HG03196 (cell line): ENCODE measurements around the gene MAP6.

Experiments used
- ATAC-seq: cut with Tn5 transposase; IDR thresholded peaks from one replicate; pipeline ENCODE4 v1.9.1; 2021; ENCODE audit not compliant: unreplicated experiment

The MAP6 gene

DNA sequence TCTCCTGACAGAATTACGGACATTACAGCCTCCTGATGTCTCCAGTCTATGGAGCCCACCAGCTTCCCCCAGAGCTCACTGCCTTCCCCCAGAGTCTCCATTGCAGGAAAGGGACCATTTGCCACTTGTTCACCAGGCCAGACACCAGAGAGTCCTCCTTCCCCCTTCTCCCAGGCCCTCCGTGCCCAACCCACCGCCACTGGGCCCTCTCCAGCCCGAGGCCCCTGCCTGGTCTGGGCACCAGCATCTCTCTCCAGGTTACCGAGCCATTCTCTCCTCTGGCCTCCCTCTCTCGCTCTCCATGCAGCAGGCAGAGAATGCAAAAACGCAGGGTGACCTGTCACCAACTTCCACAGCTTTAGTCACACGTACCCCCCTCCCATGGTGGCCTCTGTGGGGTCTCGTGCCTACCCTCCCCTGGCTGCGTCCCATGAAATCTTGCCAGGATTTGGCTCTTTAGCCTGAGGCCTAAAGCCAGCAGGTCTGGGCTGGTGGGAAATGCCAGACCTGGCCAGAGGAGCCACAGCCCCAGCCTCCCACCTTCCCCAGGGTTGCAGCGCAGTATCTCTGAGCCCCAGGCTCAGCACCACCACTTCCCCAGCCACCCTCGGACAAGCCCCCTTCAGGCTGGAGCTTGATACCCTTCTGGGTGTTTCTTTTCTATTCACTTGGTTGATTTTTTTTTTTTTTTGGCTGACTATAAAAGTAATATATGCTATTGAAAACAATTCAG, 113.6 kb downstream of the MAP6 start:
- ATAC-seq, result no peak

DNA sequence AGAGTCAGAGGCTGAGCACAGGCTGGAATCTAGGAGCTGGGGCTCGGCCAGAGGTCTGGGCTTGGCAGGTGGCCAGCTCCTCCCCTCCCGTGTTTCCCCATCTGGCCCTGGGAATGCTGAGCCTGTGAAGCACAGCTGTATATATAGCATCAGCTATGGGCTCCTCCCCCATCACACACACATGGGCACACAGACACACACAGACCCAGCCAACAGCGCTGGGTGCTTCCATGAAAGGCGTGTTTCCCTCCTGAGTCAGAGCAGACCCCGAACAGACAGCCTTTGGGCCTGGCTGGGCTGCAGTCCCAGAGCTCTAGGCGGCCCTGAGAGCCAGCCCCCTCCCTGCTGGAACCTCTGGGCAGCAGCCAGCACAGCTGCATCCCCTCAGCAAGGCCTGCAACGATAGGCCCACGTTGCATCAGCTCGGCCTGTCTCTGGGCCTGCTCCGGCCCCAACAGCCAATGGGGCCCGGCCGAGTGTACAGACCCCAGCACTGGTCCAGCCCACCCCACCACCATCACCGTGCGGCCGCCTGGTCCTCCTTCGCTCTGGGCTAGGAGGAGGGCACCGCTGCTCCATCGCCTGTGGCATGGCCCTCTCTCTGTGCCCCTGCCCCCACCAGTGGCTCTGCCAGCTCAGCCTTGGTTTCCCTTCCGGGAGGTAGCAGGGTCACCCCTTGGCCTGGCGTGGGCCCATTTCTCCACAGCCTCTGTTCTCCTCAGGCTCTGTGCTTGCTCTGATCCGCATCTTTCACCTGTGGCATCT, 114.4 kb downstream of the MAP6 start:
- ATAC-seq, result no peak

DNA sequence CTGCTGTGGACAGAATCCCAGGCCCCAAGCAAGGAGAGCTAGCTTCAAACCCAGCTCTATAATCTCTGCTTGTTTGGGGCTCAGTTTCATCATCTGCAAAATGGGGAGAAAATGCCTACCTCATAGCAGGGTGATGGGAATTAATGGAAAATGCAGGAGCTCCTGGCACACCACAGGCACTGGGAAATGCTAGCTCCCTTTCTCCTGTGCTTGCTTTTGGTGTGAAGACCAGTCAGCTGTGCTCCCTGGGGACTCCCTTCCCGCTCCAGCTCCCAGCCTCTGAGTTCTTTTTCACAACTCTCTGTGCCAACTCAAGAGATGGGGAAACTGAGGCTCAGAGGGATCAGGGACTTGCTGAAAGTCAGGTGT, 115.0 kb downstream of the MAP6 start:
- no peak for ATAC-seq

DNA sequence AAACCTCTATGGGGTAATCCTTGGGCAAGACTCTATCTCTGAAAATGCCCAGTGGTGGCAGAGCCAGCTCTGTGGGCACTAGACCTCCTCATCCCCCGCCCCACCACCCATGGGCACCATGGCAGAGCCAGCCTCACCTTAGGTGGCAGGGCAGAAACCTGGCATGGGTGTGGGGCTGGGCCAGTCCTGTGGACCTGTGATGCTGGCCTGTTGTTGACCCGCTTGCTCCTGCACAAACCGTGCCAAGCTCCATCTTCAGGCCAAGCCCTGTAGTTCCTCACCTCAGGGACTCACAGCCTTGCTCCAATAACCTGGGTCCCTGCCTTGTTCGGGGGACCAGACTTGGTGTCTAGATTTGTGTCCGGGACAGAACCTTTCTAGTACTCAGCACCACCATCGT, 115.7 kb downstream of the MAP6 start:
- no peak for ATAC-seq

DNA sequence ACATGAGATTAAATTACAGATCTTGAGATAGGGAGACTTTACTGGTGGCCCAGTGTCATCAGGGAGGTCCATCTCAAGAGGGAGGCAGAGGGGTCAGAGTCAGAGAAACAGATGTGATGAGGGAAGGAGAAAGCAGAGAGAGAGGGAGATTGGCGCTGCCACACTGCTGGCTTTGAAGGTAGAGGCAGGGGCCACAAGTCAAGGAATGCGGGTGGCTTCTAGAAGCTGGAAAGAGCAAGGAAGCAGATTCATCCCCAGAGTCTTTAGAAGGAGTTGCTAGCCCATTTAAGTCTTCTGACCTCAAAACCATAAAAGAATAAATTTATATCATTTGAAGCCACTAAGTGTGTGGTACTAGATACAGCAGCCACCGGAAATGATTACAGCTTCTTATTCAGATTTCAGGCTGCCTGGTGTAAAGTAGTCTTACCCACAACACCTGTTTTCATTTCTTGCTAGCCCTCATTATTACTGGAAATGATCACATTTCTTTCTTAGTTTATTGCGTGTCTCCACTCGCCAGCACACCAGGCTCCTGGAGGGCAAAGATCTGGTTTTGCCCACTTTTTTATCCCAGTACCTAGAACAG, 119.4 kb downstream of the MAP6 start:
- no peak for ATAC-seq

DNA sequence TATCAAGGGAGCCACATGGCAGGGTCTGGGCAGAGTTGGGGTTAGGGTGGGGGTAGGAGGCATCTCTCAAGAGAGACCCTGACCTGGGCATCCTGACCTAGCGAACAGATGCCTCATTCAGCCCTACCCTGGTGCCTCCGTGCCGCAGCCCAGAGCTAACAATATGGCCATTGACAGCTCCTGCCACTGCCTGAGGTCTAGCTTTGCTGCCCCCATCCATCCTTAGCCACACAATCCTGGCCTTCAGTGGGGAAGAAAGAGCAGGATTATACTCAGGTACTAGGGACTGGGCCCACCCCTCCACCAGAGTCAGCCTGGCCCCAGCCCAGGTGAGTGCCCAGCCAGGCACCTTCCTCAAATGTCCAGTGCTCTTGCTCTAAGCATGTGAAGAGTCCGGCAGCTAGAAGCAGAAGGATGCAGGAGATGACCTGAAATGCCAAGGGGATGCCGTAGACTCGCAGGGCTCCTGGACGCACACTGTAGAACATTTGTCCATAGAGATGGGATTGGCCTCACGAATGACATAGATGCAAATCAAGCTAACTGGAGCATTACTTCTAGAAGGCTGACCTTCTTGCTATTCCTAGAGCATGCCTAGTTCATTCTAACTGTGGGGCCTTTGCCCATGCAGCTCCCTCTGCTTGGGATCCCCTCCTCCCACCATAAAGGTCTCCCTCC, 120.1 kb downstream of the MAP6 start:
- ATAC-seq, result no peak

DNA sequence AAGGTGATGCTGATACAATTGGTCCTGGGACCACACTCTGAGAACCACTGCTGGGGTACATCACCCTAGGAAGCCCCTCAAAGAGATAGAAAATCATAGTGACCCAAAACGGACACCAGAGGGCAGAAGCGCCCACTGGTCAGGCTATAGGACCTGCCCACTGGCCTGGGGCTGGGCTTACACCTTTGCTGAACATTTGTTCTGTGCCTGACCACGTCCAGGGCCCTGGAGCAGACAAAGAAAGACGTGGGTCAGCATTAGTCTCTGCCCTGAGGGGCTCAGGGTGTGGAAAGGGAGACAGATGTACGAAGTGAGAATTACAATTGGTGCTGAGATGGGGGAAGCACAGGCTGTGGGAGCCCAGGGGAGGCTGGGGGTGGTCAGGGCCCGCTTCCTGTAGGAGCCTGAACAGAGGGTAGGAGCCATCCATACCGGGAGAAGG, 121.2 kb downstream of the MAP6 start:
- no peak for ATAC-seq

DNA sequence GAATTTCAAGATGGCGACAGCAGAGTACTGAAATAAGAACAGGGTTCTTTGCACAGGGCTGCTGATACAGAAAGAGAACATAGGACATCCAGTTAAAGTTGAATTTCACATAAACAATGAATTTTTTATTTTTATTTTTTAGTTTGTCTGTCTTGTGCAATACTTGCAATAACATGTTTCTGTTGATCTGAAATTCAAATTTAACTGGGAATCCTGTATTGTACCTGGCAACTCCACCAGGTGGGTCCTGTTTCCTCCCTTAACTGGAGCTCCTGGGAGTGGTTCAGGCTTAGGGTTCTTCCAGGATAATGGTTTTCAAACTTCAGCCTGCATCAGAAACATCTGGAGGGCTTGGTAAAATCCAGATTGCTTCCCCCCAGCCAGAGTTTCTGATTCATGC, 121.7 kb downstream of the MAP6 start:
- no peak for ATAC-seq

DNA sequence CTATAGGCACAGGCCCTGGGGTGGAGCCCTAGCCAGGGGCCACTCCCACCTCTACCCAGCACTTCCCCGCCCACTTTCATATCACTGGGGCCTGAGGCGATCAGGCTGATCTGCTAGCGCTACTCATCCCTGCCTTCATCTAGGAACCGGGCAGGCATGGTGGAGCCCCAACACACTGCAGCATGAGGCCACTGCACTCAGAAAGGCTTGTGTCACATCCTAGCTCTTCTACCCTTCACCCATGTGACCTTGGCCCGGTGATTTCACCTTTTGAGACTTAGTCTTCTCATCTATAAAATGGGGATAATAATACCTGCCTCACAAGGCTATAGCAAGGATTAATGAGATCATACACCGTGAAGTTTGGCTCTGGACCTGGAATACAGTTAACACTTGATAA, 125.0 kb downstream of the MAP6 start:
- no peak for ATAC-seq

DNA sequence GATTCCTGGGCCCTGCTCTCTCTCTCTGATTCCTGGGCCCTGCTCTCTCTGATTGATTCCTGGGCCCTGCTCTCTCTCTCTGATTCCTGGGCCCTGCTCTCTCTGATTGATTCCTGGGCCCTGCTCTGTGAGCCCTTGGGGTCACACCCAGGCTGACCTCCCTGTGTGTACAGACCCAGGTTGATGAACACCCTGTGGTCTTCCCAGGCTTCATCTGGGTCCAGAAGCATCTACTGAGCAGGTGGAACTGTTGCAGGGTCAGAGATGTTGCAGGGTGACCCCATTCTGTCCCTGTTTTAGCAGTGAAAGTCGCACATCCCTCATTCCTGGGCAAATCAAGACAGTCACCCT, 126.8 kb downstream of the MAP6 start:
- ATAC-seq, result no peak

DNA sequence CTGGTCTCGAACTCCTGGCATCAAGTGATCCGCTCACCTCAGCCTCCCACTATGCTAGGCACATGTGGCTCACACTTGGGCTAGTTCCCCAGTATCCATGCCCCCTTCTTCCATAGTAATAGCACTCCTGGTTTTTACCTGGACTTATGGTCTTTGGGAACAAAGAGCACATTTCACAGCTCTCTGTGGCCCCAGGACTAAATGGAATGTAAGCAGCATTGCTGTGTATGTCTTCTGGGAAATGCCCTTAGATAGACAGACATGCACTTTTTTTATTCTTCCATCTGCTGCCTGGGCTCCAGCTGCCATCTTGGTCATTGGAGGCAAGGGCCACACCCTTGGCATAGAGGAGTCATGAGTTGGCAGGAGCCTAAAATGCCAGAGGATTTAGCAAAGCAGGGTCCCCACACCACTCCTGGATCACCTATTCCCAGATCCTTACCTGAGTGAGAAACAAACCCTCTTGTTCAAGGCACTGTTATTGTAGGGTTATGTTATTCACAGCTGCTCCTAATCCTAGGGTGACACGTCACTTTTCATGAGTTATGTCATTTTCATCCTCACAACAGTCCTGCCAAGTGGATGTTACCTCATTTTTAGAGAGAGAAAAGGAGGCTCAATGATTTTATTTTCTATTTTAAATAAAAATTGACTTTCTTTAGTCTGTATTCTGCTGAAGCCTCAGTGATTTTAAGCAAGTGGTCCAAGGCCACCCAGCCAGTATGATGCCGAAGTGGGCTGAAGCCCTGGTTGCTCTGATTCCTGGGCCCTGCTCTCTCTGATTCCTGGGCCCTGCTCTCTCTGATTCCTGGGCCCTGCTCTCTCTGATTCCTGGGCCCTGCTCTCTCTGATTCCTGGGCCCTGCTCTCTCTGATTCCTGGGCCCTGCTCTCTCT, 127.4 kb downstream of the MAP6 start:
- ATAC-seq, result no peak

DNA sequence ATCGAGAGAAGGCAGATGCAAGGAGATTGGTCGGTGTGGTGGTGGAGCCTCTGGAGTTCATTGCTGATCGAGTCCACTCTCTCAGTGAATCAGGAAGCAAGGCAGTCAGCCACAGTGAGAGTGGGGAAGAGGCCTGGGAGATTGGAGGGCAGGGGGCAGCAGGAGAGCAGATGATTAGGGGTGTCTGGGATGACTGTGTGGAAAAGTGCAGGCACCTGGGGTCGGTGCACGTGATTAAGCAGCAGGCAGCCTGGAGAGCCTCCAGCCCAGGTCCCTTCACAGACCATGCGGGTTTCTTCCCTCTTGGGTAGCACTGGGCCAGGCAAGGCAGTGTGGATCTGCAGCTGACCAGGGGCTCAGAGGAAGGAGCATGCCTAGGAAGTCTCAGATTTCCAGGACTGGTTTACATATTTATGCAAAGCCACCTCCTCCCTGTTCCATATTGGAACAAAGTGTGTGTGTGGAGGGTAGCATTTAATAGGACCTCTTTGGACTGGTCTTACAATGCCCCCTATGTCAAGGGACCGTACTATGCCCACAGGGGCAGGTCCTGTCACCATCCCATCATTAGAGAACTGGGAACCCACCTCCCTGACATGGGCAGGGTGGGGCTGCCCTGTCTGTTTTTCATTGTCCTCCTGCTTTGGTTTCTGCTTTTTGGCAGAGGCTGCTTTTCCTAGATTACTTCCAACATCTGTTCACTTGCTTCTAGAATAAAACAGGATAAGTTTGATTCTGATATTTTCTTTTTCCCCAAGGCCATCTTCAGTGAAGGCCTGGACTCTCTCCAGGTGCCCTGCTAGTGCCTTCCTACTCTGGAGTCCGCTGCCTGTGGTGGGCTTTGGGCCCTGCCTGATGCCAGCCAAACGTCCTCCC, 129.1 kb downstream of the MAP6 start:
- no peak for ATAC-seq

DNA sequence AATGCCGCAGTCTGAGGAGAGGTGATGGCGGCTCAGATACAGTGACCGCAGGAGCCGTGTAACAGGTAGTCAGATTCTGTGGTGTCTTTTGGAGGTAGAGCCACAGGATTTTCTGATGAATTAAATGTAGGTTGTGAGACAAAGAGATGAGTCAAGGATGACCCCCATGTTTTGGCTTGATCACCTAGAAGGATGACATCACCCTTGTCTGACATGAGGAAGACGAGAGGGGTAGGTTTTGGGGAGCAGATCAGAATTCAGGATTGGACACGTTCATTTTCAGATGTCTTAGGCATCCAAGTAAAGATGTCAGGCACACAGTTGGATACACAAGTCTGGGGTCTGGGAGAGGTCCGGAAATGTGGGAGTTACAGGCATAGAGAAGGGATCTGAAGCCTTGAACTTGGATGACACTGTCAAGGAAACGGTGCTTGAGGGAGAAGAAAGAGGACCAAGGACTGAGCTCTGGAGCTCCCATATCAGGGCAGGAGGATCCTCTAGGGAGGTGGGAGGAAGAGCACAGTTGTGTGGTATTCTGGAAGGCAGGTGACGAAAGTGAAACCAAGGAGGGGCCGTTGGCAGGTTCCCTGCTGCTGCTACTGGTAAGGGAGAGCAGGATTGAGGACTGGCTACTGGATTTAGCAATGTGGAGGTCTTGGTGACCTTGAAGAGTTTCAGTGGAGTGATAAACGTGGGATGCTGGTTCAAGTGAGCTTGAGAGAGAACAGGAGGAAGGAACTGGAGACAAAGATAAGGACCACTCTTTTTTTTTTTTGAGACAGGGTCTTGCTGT, 130.5 kb downstream of the MAP6 start:
- no peak for ATAC-seq

DNA sequence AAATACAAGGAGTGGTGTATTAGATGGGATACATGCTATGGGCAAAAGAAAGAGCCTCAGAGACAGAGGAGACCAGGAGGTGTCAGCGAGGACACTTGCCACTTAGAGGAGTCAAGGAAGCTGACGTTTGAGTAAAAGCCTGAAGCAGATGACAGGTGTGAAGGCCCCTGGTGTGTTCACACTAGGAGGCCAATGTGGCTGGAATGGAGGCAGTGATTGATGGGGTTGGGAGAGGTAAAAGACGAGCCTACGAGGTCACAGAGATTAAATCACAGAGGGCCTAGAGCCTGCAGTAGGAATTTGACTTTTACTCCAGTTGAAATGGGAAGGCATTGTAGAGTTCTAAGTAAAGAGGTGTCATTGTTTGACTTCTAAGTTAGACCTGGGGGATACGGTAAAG, 131.1 kb downstream of the MAP6 start:
- ATAC-seq, result no peak
